Measurements from ENCODE around the gene EMSY. TPM values are rescaled to one million over a fixed set of nuclear protein-coding genes. Genes with fewer than 3 reads are reported as not detected.

EMSY gene
- polyA plus RNA-seq, 1 donor (not counting 4 experiments of a cell fraction or from before 2014, with no cell fraction given), result 11.3 TPM

DNA sequence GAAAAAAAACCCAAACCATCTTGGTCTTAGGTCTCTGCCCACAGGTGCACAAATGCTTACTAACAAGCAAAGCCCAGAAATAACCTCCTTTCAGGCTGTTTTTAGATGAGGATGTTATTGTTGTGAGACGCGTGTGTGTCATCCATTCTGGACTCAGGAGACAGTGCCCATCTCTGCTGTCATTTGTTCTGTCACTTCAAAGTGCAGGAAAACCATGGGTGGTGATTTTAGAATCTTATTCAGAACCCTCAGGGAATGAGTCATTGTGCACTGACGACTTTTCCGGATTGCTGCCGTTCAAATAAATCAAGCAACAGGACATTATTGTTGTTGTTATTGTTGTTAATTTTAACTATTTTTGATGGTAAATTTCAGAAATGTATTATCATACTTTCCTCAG, 115.4 kb downstream of the EMSY start:
- Histone ChIP-seq H3K36me3 (ENCODE audit: control insufficient read depth in 2 of 2, extremely low read depth in 1 of 2, insufficient read depth in 2 of 2, low read length in 2 of 2) (no peaks in the 10 kb centered on the region), H3K9ac (ENCODE audit: control insufficient read depth, extremely low read depth, insufficient read depth, low read length) (no peak overlapping the region), H3K27me3 (ENCODE audit: control insufficient read depth, extremely low read depth, insufficient read depth, low read length) (no peaks in the 10 kb centered on the region), H3K4me3 (ENCODE audit: control insufficient read depth in 2 of 3, extremely low read depth in 1 of 3, insufficient read depth in 2 of 3, low read depth in 1 of 3, low read length in 3 of 3) (no peak overlapping the region), H3K9me1 (ENCODE audit: control insufficient read depth, extremely low read depth, insufficient read depth, low read length) (no peaks in the 10 kb centered on the region), H4K20me1 (ENCODE audit: control insufficient read depth, extremely low read depth, insufficient read depth, low read length) (no peaks in the 10 kb centered on the region), H3K27ac (ENCODE audit: control insufficient read depth, insufficient read depth, low read length) (no peak overlapping the region), H3K9me3 (ENCODE audit: control insufficient read depth, low read depth, low read length) (no peaks in the 10 kb centered on the region), H2AFZ (ENCODE audit: control insufficient read depth, low read length) (no peak overlapping the region), H3K4me2 (ENCODE audit: control insufficient read depth, extremely low read depth, insufficient read depth, low read depth, low read length) (no peak overlapping the region), H3K4me1 (ENCODE audit: control insufficient read depth, extremely low read depth, insufficient read depth, low read length) (peaks cover 9% of the 10 kb centered on the region), H3K79me2 (ENCODE audit: control insufficient read depth, insufficient read depth, low read length) (no peaks in the 10 kb centered on the region)
- DNase-seq (ENCODE audit: low read depth, low spot score), result no peak
- dilution Hi-C loops (cut with MboI; ENCODE audit: extremely low pct_ligation_motif_present, low sequenced_read_pairs), result no loop called here
- peak; percentile 59 for FAIRE-seq
- no peak for TF ChIP-seq EZH2 (IDR thresholded peaks at IDR 0.05; ENCODE audit: low read length)
- TF ChIP-seq, protein P1, sequence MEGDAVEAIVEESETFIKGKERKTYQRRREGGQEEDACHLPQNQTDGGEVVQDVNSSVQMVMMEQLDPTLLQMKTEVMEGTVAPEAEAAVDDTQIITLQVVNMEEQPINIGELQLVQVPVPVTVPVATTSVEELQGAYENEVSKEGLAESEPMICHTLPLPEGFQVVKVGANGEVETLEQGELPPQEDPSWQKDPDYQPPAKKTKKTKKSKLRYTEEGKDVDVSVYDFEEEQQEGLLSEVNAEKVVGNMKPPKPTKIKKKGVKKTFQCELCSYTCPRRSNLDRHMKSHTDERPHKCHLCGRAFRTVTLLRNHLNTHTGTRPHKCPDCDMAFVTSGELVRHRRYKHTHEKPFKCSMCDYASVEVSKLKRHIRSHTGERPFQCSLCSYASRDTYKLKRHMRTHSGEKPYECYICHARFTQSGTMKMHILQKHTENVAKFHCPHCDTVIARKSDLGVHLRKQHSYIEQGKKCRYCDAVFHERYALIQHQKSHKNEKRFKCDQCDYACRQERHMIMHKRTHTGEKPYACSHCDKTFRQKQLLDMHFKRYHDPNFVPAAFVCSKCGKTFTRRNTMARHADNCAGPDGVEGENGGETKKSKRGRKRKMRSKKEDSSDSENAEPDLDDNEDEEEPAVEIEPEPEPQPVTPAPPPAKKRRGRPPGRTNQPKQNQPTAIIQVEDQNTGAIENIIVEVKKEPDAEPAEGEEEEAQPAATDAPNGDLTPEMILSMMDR (optimal IDR thresholded peaks at IDR 0.05 in 1 of 3, IDR thresholded peaks at IDR 0.05 in 1 of 3, conservative IDR thresholded peaks at IDR 0.05 in 1 of 3; ENCODE audit: extremely low read depth in 1 of 3, insufficient read depth in 2 of 3, low read length in 3 of 3), result no peak

DNA sequence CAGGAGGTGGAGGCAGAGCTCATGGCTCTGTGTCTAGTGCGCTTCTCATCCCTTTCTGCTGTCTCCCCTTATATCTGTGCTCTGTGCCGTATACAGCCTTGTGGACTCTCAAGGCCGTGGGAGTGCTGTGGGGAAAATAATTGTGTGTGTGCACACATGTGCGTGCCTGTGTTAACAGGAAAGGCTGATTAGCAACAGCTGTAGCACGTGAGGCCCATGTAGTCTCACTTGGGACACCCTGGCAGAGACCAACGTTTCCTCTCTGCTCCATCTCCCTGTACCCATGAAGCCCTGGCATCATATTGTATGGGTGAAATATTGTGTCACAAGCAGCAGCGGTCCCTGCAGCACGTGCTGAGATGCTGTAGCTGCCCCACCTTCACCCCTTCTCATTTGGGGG, 116.4 kb downstream of the EMSY start:
- TF ChIP-seq, protein P1 (optimal IDR thresholded peaks at IDR 0.05 in 1 of 3, IDR thresholded peaks at IDR 0.05 in 1 of 3, conservative IDR thresholded peaks at IDR 0.05 in 1 of 3; ENCODE audit: extremely low read depth in 1 of 3, insufficient read depth in 2 of 3, low read length in 3 of 3), result no peak
- TF ChIP-seq EZH2 (IDR thresholded peaks at IDR 0.05; ENCODE audit: low read length), result no peak
- H3K9me3 ChIP-seq (ENCODE audit: control insufficient read depth, low read depth, low read length), result no peaks in the 10 kb centered on the region
- no peak overlapping the region for H3K4me2 ChIP-seq (ENCODE audit: control insufficient read depth, extremely low read depth, insufficient read depth, low read depth, low read length)
- no peak overlapping the region for H3K9ac ChIP-seq (ENCODE audit: control insufficient read depth, extremely low read depth, insufficient read depth, low read length)
- H2AFZ ChIP-seq (ENCODE audit: control insufficient read depth, low read length), result no peak overlapping the region
- H3K79me2 ChIP-seq (ENCODE audit: control insufficient read depth, insufficient read depth, low read length), result no peaks in the 10 kb centered on the region
- no peak overlapping the region for H3K27ac ChIP-seq (ENCODE audit: control insufficient read depth, insufficient read depth, low read length)
- dilution Hi-C loops (cut with MboI; ENCODE audit: extremely low pct_ligation_motif_present, low sequenced_read_pairs), result no loop called here
- H3K4me1 ChIP-seq (ENCODE audit: control insufficient read depth, extremely low read depth, insufficient read depth, low read length), result peaks cover 9% of the 10 kb centered on the region
- no peaks in the 10 kb centered on the region for H3K9me1 ChIP-seq (ENCODE audit: control insufficient read depth, extremely low read depth, insufficient read depth, low read length)
- H3K4me3 ChIP-seq (ENCODE audit: control insufficient read depth in 2 of 3, extremely low read depth in 1 of 3, insufficient read depth in 2 of 3, low read depth in 1 of 3, low read length in 3 of 3), result no peak overlapping the region
- DNase-seq (ENCODE audit: low read depth, low spot score) (no peak), FAIRE-seq (no peak)
- H3K27me3 ChIP-seq (ENCODE audit: control insufficient read depth, extremely low read depth, insufficient read depth, low read length), result no peaks in the 10 kb centered on the region
- no peaks in the 10 kb centered on the region for H3K36me3 ChIP-seq (ENCODE audit: control insufficient read depth in 2 of 2, extremely low read depth in 1 of 2, insufficient read depth in 2 of 2, low read length in 2 of 2)
- H4K20me1 ChIP-seq (ENCODE audit: control insufficient read depth, extremely low read depth, insufficient read depth, low read length), result no peaks in the 10 kb centered on the region

Data from keratinocyte (primary cell).